Measurements from ENCODE around the gene PHYH. TPM values are rescaled to one million over a fixed set of nuclear protein-coding genes. Genes with fewer than 3 reads are reported as not detected.
"Not testable (repeated sequence)": the region's sequence is repeated elsewhere in the genome, so short reads cannot be mapped to it uniquely, and the experiment has no call there.

Gene PHYH
- total RNA-seq, 2 donors from 2014 or later: 22.1 to 23.4 TPM

DNA sequence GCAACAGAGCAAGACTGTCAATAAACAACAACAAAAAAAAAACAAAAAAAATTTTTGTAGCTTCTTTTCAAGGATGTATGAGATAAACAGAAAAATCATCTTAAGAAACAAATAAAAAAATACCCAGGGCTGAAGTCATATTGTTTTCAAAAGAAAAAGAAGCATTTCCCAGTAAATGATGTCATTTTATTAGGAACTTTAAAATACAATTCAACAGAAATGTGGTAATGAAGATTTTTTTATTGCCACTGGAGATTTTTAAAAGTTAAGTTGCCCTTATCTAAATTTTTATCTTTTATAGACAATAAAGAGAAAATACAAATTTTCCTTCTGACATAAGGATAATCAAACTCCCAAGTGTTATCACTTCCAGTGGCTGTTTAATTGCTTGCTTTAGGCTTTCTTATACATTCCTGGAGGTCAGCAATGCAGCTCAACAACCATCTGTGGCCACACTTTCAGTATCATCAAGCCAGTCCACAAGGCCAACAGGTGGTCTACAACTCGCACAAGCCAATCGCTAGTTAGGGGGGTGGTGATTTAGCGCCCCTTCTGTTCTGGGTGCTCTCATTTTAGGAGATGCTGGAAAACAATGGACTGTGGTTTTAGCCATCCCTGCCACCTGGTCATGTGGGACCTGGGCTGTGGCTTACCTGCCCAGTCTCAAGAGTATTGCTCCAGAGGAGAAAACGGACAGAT lies 37.4 kb upstream of the PHYH start:
- Histone ChIP-seq H3K4me3 (no peak overlapping the region), H3K9me3 (no peaks in the 10 kb centered on the region), H3K27ac (no peak overlapping the region), H3K36me3 (replicated peaks in 1 of 2; ENCODE audit: insufficient read depth in 1 of 2, low read depth in 2 of 2) (no peaks in the 10 kb centered on the region), H3K4me1 (no peaks in the 10 kb centered on the region), H3K27me3 (no peaks in the 10 kb centered on the region)
- TF ChIP-seq POLR2A (IDR thresholded peaks at IDR 0.05): no peak
- TF ChIP-seq, protein P1, sequence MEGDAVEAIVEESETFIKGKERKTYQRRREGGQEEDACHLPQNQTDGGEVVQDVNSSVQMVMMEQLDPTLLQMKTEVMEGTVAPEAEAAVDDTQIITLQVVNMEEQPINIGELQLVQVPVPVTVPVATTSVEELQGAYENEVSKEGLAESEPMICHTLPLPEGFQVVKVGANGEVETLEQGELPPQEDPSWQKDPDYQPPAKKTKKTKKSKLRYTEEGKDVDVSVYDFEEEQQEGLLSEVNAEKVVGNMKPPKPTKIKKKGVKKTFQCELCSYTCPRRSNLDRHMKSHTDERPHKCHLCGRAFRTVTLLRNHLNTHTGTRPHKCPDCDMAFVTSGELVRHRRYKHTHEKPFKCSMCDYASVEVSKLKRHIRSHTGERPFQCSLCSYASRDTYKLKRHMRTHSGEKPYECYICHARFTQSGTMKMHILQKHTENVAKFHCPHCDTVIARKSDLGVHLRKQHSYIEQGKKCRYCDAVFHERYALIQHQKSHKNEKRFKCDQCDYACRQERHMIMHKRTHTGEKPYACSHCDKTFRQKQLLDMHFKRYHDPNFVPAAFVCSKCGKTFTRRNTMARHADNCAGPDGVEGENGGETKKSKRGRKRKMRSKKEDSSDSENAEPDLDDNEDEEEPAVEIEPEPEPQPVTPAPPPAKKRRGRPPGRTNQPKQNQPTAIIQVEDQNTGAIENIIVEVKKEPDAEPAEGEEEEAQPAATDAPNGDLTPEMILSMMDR (IDR thresholded peaks at IDR 0.05): no peak
- DNase-seq (no peak), ATAC-seq (no peak)
- intact Hi-C loops (cut with DNase I): no loop called here
- WGBS, 2 donors: 92 to 93% methylated on average over 4 of the region's 4 CpGs

DNA sequence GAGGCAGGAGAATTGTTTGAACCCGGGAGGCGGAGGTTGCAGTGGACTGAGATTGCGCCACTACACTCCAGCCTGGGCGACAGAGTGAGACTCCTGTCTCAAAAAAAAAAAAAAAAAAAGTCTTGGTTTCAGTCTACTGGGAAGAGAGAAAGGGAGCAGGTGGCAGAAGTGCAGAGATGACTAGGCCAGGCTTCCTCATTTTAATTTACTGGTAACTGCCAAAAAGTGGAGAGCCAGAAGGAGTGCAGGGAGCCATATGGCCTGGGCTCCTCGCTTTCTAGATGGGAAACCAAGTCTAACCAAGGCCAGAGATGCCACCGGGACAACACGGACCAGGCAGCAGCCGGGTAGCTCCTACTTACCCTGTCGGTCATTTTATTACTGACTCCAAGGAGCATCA lies 36.0 kb upstream of the PHYH start:
- H3K27me3 ChIP-seq: no peaks in the 10 kb centered on the region
- intact Hi-C loops (cut with DNase I): no loop called here
- ATAC-seq (no peak), DNase-seq (no peak)
- H3K27ac ChIP-seq: no peak overlapping the region
- peaks cover 0 to 7% of the 10 kb centered on the region in 2 donors for H3K36me3 ChIP-seq (replicated peaks in 1 of 2; ENCODE audit: insufficient read depth in 1 of 2, low read depth in 2 of 2)
- H3K4me1 ChIP-seq: no peaks in the 10 kb centered on the region
- H3K9me3 ChIP-seq: no peaks in the 10 kb centered on the region
- WGBS, 2 donors: 83 to 96% methylated on average over 9 of the region's 9 CpGs
- H3K4me3 ChIP-seq: no peak overlapping the region
- no peak for TF ChIP-seq POLR2A (IDR thresholded peaks at IDR 0.05)
- TF ChIP-seq, protein P1 (IDR thresholded peaks at IDR 0.05): no peak

DNA sequence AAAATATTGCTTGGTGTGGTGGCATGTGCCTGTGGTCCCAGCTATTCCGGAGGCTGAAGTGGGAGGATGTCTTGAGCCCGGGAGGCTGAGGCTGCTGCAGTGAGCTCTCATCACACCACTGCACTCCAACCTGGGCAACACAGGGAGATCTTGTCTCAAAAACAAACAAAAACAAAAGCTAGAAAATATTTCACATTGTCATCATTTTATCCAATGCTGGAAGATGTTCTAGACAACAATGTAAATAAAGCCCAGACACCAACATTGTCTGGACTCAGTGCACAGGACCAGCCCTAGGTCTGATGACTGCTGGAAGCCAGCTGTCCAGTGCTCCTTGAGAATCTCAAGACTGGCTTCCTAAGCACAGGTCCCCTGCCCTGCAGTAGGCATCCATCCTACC lies 34.7 kb upstream of the PHYH start:
- no peaks in the 10 kb centered on the region for H3K9me3 ChIP-seq
- H3K4me1 ChIP-seq: no peaks in the 10 kb centered on the region
- H3K27ac ChIP-seq: no peak overlapping the region
- no peak for DNase-seq
- no peak for ATAC-seq
- WGBS, 2 donors: 94 to 100% methylated on average over 2 of the region's 2 CpGs
- no peak overlapping the region for H3K4me3 ChIP-seq
- H3K27me3 ChIP-seq: no peaks in the 10 kb centered on the region
- intact Hi-C loops (cut with DNase I): no loop called here
- no peak for TF ChIP-seq POLR2A (IDR thresholded peaks at IDR 0.05)
- TF ChIP-seq, protein P1 (IDR thresholded peaks at IDR 0.05): no peak
- peaks cover 0 to 7% of the 10 kb centered on the region in 2 donors for H3K36me3 ChIP-seq (replicated peaks in 1 of 2; ENCODE audit: insufficient read depth in 1 of 2, low read depth in 2 of 2)

DNA sequence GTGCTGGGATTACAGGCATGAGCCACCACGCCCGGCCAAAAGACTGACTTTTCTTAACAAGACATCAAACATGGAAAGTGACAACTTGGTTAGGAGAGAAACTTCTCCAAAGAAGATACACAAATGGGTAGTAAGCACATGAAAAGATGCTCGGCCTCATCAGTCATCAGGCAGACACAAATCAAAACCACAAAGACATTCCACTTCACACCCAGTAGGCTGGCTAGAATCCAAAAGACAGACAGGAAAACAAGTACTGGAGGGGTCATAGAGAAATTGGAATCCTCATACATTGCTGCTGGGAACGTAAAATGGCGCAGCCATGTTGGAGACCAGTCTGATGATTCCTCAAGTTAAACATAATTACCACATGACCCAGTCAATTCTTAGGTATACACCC lies 31.8 kb upstream of the PHYH start:
- no peak overlapping the region for H3K27ac ChIP-seq
- intact Hi-C loops (cut with DNase I): no loop called here
- 94 to 96% methylated on average over 5 of the region's 5 CpGs for WGBS, 2 donors

DNA sequence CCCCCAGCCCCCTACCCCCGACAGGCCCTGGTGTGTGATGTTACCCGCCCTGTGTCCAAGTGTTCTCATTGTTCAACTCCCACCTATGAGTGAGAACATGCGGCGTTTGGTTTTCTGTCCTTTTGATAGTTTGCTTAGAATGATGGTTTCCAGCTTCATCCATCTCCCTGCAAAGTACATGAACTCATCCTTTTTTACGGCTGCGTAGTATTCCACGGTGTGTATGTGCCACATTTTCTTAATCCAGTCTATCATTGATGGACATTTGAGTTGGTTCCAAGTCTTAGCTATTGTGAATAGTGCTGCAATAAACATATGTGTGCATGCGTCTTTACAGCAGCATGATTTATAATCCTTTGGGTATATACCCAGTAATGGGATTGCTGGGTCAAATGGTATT lies 31.1 kb upstream of the PHYH start:
- DNase-seq; ATAC-seq; H3K27me3 ChIP-seq; H3K4me1 ChIP-seq; H3K4me3 ChIP-seq; intact Hi-C loops (cut with DNase I); H3K27ac ChIP-seq; H3K9me3 ChIP-seq: not testable (repeated sequence)
- H3K36me3 ChIP-seq (replicated peaks in 1 of 2; ENCODE audit: insufficient read depth in 1 of 2, low read depth in 2 of 2): peaks cover 0 to 17% of the 10 kb centered on the region in 2 donors
- WGBS, 2 donors: 97 to 99% methylated on average over 8 of the region's 8 CpGs

More for the DNA sequence above, 31.8 kb upstream of the PHYH start:
- Histone ChIP-seq H3K4me3 (no peak overlapping the region), H3K9me3 (no peaks in the 10 kb centered on the region), H3K27me3 (no peaks in the 10 kb centered on the region), H3K36me3 (replicated peaks in 1 of 2; ENCODE audit: insufficient read depth in 1 of 2, low read depth in 2 of 2) (peaks cover 0 to 16% of the 10 kb centered on the region in 2 donors), H3K4me1 (no peaks in the 10 kb centered on the region)
- TF ChIP-seq, protein P1 (IDR thresholded peaks at IDR 0.05): no peak
- no peak for TF ChIP-seq POLR2A (IDR thresholded peaks at IDR 0.05)
- ATAC-seq (no peak), DNase-seq (no peak)

All from body of pancreas (tissue), 4 donors.